HK-2 (cell line): ENCODE measurements around the gene PTPRN2.
"Not testable (repeated sequence)": the region's sequence is repeated elsewhere in the genome, so short reads cannot be mapped to it uniquely, and the experiment has no call there.

ENCODE experiments used
- DNase-seq: peaks from one replicate; pipeline ENCODE4 v3.0.0-alpha.2; 2018; ENCODE audit not compliant: unreplicated experiment

PTPRN2 gene

DNA sequence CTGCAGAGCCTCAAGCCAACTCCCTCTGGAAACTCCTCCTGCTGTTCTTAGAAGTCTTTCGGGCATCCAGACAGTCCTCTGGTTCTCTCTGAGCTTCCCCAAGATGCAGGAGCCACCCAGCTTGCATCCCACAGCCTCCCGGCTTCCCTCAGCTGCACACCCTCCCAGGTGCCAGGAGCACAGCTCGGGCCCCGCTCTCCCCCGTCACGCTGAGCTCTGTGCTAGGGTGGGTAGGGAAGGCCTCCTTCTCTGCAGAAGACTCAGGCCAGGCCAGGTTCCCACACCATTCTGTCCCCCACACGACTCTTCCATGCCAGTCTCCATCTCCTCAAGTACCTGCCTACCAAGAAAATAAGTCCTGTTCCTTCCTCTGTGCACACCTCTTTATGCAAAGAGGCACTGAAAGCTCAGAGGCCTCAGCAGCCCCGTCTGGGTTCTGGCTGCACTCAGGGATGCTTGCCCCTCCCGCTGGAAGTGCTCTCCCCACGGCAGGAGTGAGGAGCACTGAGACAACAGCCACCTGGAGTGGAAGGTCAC lies 537.1 kb downstream of the PTPRN2 start:
- no peak for DNase-seq

DNA sequence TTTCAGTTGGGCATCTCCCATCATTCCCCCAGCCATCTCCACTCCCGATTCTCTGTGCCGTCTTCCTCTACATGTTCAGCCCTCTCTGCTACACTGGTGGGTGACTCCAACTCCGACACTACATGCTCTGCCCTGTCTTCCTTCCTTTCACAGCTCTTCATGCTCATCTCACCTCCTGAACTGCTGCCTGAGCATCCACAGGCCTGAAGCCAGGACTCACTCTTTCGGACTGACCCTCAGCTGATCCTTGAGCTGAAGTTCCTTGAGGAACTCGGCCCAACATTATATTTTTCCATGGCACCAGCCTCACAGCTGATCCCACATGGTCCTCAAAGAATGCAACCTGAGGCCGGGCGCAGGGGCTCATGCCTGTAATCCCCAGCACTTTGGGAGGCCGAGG lies 538.4 kb downstream of the PTPRN2 start:
- DNase-seq = no peak

DNA sequence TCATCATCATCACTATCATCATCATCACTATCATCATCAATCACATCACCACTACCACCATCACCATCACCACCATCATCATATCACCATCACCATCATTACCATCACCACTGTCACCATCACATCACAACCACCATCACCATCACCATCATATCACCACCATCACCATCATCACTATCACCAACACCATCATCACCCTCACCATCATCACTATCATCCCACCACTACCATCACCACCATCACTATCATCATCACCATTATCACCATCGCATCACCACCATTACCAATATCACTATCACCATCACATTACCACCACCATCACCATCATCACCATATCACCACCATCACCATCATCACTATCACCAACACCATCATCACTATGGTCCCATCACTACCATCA lies 539.1 kb downstream of the PTPRN2 start:
- no peak for DNase-seq

DNA sequence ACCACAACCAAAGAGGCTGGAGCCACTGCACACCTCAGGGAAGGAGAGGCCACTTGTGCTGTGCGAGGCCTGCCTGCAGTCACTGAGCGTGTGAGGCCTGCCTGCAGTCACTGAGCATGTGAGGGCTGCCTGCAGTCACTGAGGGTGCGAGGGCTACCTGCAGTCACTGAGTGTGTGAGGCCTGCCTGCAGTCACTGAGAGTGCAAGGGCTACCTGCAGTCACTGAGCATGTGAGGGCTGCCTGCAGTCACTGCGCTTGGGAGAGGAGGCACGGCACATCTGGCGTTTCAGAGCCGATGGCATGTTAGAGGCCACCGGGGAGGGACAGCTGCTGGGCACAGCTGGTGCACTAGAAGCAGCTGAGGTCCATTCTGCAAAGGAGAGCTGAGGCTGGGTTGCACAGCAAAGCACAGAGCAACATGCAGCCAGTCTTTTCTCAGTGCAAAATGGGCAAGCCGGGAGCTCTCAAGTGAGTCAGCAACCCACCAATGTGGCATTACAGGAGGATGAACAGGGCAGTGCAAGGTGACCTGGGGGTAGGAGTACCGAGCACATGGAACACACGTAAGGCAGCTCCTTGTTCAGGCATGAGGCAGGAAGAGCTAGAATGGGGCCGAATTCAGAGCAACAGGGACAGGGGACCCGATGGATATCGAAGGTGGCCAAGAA lies 540.1 kb downstream of the PTPRN2 start:
- DNase-seq = no peak

DNA sequence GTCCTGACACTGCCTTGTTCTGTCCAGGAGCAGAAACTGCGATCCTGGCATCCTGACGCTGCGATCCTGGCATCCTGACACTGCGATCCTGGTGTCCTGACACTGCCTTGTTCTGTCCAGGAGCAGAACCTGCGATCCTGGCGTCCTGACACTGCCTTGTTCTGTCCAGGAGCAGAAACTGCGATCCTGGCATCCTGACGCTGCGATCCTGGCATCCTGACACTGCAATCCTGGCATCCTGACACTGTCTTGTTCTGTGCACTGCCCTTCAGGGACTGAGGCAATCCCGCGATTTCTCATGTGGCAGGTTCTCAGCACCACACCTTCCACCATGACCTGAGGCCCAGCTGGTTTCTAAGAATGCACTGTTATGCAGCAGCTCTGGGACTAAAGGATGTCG lies 541.4 kb downstream of the PTPRN2 start:
- DNase-seq = not testable (repeated sequence)

DNA sequence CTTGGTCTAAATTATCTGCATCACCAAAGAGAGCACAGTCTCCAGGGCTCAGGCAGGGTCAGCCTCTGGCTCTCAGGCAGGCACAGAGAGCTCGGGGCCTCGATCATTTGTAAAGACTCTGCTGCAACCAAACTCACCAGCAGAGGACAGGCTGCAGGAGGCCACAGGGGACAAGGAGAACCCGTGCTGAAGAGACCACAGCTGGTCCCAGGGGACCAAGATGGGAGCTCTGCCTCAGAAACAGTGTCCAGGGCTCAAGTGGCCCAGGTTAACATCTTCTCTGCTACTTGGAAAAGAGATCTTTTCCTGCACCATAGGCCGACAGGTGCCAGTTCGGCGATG lies 543.2 kb downstream of the PTPRN2 start:
- no peak for DNase-seq

DNA sequence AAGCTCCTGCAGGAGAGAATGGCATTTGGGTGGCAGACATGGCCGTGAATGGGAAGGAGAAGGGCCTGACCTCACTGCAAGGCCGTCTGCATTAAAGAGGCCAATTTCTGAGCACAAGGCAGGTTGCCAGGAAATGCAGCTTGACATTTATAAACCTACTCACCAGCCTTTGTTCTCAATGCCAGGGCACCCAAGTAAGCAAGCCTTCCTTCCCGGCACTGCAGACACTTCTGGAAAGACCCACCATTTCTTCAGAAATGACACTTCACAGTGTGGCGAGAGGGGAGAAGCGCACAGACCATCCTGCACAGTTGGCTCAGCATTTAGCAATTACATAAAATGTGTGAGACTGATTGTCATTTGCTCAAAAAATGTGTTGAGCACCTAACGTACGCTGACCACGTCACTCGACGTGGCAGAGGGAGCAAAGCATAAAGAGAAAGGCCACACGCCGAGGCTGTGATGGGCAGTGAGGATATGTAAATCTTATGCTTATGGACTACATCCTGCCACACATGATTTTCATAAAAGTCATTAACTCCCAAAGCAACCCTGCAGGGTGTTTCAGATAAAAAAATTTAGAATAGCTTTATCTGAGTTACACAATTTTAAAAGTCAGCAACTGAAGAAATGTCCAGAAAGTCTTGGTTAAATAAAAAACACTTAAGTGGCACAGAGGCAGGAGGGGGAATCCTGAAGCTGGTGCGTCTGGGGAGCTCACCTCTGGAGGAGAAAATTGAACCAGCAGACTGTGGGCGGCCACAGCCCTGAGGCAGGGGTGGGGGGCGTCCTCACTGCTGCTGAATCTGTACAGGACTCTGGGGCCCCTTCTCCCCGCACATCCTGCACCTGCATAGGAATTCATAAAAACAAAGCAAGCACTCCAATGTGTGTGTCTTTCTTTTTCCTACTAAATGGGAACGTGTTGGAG lies 543.8 kb downstream of the PTPRN2 start:
- no peak for DNase-seq

DNA sequence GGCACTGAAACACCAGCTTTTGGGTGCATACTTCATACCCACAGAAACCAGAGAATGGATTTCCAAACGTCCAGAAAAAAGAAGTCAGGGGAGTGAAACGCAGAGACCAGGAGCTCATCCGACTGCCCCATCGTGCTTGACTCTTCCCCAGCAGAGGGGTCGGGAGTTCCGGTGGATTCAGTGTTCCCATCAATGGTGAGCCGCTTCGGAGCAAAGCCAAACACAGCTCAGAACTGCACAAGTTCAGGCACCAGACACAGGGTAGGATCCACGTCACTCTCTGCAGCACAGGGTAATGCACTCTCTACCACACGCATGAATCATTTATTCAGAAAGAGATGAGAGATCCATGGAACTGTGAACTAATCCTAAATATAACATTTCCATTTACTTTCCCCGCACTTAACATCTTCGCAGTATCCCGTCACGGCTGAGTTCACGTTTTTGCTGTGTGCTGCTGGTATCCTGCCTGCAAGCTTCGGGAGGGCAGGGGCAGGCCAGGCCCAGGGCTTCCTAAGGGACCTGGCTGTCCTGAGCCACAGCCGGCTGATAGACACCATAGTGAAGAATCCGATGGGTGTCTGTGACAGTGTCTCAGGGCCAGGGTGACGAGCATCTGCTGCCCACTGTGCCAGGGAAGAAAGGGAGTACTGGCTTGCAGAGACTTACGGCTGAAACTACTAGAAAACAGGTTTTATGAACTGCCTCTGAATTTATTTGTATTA lies 545.3 kb downstream of the PTPRN2 start:
- no peak for DNase-seq

DNA sequence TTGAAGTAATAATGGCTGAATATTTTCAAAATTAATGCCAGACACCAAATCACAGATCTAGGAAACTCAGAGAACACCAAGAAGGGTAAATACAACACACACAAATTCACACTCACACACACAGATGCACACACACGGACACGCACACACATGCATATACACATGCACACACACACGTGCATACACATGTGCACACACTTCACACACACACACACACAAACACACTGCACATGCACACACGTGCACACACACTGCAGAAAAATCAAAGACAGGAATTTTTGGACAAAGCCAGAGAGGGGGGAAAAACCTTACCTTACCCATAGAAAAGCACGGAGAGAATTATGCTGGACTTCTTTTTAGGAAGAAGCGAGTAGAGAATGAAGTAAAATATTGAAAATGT lies 547.4 kb downstream of the PTPRN2 start:
- no peak for DNase-seq

DNA sequence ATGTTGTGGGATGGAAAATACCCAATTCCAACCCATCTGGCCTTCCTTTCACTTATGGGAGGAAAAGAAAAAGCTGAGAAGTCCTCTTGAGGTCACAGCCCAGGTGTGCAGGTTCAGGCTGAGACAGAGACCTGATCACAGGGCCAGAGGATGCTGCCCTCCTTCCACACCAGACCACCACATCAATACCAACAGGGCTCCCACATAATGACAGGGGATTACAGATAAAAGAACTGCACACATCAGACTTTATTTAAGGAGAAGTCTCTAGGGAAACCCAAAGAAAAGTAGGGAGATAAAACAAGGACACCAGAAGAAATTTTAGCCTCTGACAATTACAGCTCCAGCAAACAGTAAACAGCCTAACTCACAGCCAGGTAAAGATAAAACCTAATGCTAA lies 548.4 kb downstream of the PTPRN2 start:
- DNase-seq = no peak

DNA sequence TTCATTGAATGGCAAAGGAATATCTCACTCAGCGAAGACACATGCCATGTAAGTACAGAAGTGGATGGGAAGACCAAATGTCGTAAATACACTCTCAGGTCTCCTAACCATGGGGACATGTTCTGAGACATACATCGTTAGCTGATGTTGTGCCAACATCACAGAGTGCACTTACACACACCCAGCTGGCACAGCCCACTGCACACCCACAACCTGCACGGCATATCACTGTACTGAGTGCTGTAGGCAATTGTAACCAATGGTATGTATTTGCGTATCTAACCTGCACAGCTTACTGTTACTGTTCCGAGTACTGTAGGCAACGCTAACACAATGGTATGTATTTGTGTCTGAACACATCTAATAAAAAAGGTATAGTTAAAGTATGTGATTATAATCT lies 550.4 kb downstream of the PTPRN2 start:
- DNase-seq = no peak

DNA sequence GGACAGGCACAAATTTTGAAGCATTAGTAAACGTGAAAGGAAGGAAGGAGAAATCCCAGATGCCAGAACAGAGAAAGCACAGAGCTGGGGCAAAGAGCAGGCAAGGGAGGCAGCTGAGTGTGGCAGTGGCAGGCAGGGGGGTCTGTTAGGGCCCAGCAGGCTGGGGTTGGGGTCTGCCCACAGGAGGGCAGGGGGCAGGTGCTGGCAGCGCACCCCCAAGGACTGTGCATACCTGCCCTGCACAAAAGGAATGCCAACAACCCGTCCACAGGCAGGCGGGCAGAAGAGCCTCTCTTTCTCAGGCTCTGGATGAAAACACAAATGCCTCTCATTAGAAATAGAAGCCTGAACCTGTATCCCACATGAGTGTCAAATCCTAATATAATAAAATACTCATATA lies 552.3 kb downstream of the PTPRN2 start:
- no peak for DNase-seq

DNA sequence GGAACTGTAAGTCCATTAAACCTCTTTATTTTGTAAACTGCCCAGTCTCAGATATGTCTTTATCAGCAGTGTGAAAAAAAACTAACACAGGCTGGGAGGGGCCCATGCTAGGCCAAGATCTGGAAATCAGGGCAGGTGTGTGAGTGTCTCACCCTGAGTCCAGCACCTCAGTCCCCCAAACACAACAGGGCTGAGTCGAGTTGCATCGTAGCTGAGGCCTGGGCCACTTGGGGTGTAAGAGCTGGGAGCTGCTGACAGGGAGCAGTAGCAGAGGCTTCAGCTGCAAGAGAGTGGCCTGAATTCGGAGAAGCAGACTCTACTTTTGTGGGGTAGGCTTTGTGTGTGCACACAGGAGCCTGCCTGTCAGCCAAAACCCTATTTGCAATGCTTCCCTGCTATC lies 553.1 kb downstream of the PTPRN2 start:
- no peak for DNase-seq

DNA sequence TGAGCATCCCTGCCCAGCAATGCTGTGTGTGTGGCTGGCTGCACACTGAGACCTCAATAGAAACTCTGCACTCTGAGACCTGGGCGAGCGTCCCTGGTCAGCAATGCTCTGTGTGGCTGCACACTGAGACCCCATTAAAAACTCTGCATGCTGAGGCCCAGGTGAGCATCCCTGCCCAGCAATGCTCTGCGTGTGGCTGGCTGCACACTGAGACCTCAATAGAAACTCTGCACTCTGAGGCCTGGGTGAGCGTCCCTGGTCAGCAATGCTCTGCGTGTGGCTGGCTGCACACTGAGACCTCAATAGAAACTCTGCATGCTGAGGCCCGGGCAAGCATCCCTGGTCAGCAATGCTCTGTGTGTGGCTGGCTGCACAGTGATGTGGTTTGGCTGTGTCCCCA lies 553.7 kb downstream of the PTPRN2 start:
- DNase-seq = not testable (repeated sequence)

DNA sequence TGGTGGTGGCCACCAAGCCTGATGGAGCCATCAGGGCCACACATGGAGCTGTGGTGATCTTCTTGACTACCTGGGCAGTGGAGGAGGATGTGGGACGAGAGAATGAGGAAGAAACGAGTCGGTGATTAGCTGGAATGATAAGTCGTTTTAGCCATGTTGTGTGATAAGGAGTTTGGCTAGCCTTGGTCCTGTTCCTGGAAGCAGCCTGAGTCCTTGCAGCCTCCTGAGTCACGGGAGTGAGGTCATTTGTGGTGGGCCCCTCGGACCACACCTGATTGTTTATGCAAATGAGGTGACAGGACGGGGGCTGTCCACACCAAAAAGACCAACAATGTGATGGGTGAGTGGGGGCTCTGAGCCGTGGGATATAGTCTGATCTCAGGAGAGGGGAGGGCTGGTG lies 554.4 kb downstream of the PTPRN2 start:
- DNase-seq = no peak

DNA sequence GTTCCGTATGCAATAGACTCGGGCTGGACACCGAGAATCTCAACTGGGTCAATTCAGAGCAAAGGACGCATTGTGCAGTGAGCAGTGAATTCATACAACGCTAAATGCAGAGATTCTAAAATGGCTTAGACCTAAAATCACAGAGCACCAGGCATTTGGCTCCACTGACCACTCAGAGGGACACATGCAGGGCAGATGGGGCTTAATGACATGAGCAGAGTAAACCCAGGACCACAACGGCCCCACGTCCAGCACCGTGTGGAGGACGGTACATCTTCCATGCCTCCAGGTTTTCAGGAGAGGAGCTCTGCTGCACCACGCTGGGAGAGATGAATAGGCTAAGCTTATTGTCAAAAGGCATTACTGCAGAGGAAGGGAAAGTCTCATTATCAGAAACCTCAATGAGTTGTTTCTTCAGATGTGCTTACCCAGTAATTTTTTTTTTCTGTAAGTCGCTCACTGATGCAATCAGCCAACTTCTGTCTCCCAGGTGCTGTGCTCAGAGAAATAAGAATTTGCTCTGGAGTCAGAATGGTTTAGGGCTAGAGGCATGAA lies 555.0 kb downstream of the PTPRN2 start:
- DNase-seq = no peak

DNA sequence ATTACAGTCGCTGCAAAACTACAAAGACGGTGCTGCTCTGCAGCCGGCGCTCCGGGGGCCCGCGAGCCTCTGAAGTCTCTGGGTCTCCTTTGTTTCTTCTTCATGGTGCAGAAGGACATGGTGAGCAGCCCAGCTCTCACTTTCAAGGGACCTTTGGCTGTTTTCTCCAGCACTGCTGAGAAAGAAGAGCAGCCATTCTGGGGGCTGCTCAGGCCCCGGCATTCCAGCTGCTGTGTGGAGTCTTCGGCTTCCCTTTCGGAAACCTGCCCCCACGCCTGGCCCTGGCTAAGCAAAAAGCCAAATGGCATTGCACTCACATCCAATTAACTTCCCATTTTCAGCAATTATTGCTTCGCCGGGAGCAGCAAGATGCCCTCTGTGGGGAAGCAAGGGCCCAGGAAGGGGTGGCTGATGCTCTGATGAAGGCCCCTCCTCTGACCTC lies 555.7 kb downstream of the PTPRN2 start:
- DNase-seq = no peak

DNA sequence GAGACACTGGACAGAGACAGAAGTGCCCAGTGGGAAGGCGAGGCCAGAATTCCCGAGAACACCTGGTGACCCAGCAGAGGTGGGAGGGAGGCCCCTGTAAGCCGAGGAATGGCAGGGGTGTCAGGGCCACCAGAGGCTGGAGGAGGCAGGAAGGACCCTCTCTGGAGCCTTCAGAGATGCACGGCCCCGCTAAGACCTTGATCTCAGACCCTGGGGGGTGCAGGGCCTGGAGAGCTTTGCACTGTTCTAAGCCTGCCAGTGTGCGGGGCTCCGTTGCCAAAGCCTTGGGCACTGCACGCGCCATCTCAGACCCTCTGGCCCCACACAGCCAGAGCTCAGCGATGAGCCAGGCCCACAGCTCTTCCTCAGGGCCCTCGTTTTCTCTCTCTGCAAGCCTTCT lies 557.1 kb downstream of the PTPRN2 start:
- DNase-seq = no peak

DNA sequence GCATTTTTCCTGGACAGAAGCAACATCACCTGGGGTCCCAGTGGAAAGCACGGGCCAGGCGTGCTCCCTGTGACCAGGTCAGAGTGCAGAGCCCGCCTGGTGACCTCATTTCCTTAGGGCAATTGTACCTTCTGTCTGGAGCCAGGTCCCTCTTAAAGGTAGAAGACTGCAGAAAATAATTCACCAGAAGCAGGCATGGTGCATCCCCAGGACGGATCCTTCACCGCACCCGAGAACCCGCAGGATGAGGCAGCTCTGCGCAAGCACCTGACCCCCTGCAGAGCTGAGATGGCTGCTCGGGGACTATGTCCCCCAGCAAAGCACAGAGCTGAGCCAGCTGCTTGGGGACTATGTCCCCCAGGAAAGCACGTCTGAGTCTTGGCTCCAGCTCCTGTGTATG lies 557.6 kb downstream of the PTPRN2 start:
- DNase-seq = no peak

DNA sequence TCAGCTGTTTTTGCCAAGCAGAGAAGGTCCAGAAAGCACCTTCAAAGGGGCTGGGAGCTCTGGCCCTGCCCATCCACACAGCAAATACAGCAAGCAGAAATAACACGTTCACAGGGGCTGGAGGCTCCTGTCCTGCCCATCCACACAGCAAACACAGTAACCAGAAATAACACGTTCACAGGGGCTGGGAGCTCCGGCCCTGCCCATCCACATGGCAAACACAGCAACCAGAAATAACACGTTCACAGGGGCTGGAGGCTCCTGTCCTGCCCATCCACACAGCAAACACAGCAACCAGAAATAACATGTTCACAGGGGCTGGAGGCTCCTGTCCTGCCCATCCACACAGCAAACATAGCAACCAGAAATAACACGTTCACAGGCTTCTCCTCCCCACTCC lies 558.1 kb downstream of the PTPRN2 start:
- no peak for DNase-seq

DNA sequence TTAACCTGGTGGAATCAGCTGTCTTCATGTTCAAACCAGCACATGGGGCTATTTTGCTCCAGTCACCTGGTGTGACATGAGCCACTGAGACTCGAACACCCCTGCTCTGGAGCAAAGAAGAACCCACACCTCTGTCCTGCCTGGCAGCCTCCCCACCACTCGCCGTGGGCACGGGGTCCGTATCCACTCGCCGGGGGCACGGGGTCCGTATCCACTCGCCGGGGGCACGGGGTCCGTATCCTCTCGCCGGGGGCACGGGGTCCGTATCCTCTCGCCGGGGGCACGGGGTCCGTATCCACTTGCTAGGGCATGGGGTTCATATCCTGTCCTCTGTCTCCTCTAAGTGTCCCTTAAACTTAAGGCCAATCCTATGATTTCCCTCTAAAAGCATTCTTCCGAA lies 558.7 kb downstream of the PTPRN2 start:
- DNase-seq = no peak

DNA sequence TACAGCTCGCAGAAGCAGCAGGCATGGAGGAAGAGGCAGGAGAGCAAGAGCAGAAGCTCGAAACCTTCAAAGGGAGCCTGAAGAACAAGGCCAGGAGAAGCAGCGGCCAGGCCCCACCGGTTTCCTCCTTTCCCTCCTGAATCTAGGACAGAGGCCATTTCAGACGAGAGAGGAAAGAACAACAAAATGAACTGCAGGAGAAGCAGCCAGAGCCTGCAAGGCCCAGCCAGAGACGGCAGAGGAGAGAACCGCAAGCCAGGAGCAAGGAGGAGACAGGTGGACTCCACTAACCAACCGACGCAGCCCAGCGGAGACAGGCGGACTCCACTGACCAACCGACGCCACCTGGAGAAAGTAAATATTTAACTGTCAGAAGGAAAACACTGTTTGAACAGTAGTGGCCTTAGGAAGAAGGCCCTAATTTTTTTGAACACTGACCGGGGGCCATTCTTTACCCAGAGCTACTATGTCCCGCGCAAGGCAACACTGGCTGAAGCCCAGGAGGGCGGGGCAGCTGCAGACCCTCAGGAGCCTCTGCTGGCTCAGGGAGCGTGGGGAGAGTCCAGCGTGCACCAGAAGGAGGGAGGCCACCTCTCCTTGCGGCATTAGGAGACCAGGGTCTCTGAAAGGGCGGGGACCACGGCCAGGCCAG lies 559.2 kb downstream of the PTPRN2 start:
- no peak for DNase-seq
